Thymus (tissue), 11 donors: ENCODE results near the gene C5orf58. TPM values are rescaled to one million over a fixed set of nuclear protein-coding genes. Genes with fewer than 3 reads are reported as not detected.
A peak's percentile ranks its signal among the peaks of the same experiment; 100 is the strongest.

Experiments used
- DNase-seq, 9 donors: peaks; one replicate each; pipeline ENCODE4 v3.0.0-alpha.2; 2013; ENCODE audit warnings: low spot score in 9 of 9, low read depth in 6 of 9, missing footprints in 1 of 9
- H3K27ac ChIP-seq, 2 donors: one replicate each; pipeline ENCODE4 v1.5.1; 2013; ENCODE audit warnings: control low read depth in 1 of 2, low read depth in 1 of 2, low read length in 1 of 2, mild to moderate bottlenecking in 1 of 2, moderate library complexity in 1 of 2
- H3K27me3 ChIP-seq, 2 donors: one replicate each; pipeline ENCODE4 v1.5.1; 2013; ENCODE audit warnings: low read length in 1 of 2; ENCODE audit not compliant: control insufficient read depth in 2 of 2, insufficient read depth in 1 of 2
- H3K36me3 ChIP-seq, 2 donors: one replicate each; pipeline ENCODE4 v1.5.1; 2013; ENCODE audit warnings: low read length in 1 of 2, mild to moderate bottlenecking in 1 of 2, moderate library complexity in 1 of 2; ENCODE audit not compliant: control insufficient read depth in 2 of 2, insufficient read depth in 2 of 2
- H3K4me1 ChIP-seq, 2 donors: one replicate each; pipeline ENCODE4 v1.5.1; 2013; ENCODE audit warnings: low read length in 2 of 2; ENCODE audit not compliant: control insufficient read depth in 2 of 2, insufficient read depth in 2 of 2
- H3K4me3 ChIP-seq, 2 donors: one replicate each; pipeline ENCODE4 v1.5.1; 2013; ENCODE audit warnings: low read length in 2 of 2, control low read depth in 1 of 2, mild to moderate bottlenecking in 1 of 2
- H3K9me3 ChIP-seq, 2 donors: one replicate each; pipeline ENCODE4 v1.5.1; 2013; ENCODE audit warnings: low read length in 1 of 2, mild to moderate bottlenecking in 1 of 2; ENCODE audit not compliant: control insufficient read depth in 2 of 2, insufficient read depth in 1 of 2
- WGBS: extraction: QIAGEN DNeasy Blood & Tissue Kit; methylation state at CpG from one replicate; pipeline ENCODE4 v1.1.7; 2013; 5-methylcytosine and 5-hydroxymethylcytosine counted together
- polyA plus RNA-seq: library from polyadenylated mRNA; stranded (reverse); fragments of 200-250 nt; gene quantifications from one replicate; pipeline ENCODE4 v1.2.3, GENCODE V29; 2013
- total RNA-seq: library from RNA; stranded (reverse); fragments of 120-200 nt; gene quantifications from one replicate; pipeline ENCODE4 v1.2.4, GENCODE V29; 2013
- donor health status: healthy.

Gene C5orf58
- total and polyA plus RNA-seq, 2 donors = 0.48 TPM; not detected in 1

- DNase-seq = no peak
- no peaks in the 10 kb centered on the region for H3K27me3 ChIP-seq
- no peak overlapping the region for H3K4me3 ChIP-seq
- WGBS = 92% methylated on average over 7 of the region's 7 CpGs
- H3K4me1 ChIP-seq = peaks cover 27 to 67% of the 10 kb centered on the region in 2 donors
- peak overlapping the region; percentile 44 to 56 for H3K27ac ChIP-seq
- no peaks in the 10 kb centered on the region for H3K9me3 ChIP-seq
- peaks cover 72 to 96% of the 10 kb centered on the region in 2 donors for H3K36me3 ChIP-seq
Measured at GRCh38 chr5:170269579-170269978, 36.8 kb downstream of the C5orf58 start.

GRCh38 chr5:170270293-170271069, 37.7 kb downstream of the C5orf58 start:
- Histone ChIP-seq H3K27ac (peak overlapping the region in 1 of 2 donors; percentile 43), H3K27me3 (no peaks in the 10 kb centered on the region), H3K4me3 (no peak overlapping the region), H3K9me3 (no peaks in the 10 kb centered on the region), H3K36me3 (peaks cover 77 to 95% of the 10 kb centered on the region in 2 donors), H3K4me1 (peaks cover 33 to 72% of the 10 kb centered on the region in 2 donors)
- no peak for DNase-seq
- WGBS = 96% methylated on average over 15 of the region's 15 CpGs

DNA sequence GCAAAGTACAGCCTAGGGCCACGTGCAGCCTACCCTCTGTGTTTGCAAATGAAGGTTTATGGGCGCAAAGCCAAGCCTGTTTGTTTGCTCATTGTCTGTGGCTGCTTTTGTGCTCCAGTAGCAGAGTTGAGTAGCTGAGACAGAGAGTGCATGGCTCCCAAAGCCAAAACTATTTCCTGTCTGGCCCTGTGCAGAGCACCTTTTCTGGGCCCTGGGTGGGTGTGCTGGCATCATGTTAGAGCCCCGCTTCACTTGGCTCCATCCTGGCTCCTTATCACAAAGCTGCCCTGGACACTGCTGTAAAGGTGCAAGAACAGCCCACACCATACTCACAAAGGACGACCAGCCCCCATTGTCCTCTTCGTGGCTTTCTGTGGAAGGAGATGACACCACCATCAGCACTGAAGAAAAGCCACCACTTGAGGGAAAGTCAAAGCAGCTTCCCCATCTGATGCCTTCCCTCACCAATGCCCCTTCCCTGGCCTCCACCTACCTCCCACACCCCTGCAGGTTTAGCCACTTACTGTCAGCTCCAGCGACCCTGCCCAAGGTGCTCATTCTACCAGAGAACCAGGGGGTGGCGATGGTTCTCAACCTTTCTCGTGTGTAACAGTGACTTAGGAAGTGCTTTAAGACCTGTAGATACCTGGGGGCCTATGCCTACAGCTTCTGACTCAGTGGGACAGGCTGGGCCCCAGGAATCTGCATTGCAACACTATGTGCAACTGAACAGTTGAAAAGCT, 41.4 kb downstream of the C5orf58 start:
- Histone ChIP-seq H3K4me1 (peaks cover 19 to 70% of the 10 kb centered on the region in 2 donors), H3K4me3 (no peak overlapping the region), H3K36me3 (peaks cover 51 to 77% of the 10 kb centered on the region in 2 donors), H3K27ac (peak overlapping the region; percentile 34 to 44), H3K9me3 (no peaks in the 10 kb centered on the region), H3K27me3 (no peaks in the 10 kb centered on the region)
- WGBS = 75% methylated on average over 8 of the region's 8 CpGs
- peak in 3 of 9 donors; percentile 77 to 89 (median 79) for DNase-seq

- DNase-seq = peak in 1 of 9 donors; percentile 63
- Histone ChIP-seq H3K4me3 (no peak overlapping the region), H3K27me3 (no peaks in the 10 kb centered on the region), H3K9me3 (no peaks in the 10 kb centered on the region), H3K27ac (peak overlapping the region; percentile 86 to 96), H3K36me3 (peaks cover 40 to 75% of the 10 kb centered on the region in 2 donors), H3K4me1 (peaks cover 32 to 77% of the 10 kb centered on the region in 2 donors)
- WGBS = 48% methylated on average over 8 of the region's 8 CpGs
Measured at GRCh38 chr5:170275376-170275994, 42.7 kb downstream of the C5orf58 start.

GRCh38 chr5:170276140-170276539, 43.4 kb downstream of the C5orf58 start:
- peak overlapping the region in 1 of 2 donors; percentile 4 for H3K4me3 ChIP-seq
- H3K9me3 ChIP-seq = no peaks in the 10 kb centered on the region
- peaks cover 33 to 71% of the 10 kb centered on the region in 2 donors for H3K36me3 ChIP-seq
- WGBS = 94% methylated on average over 2 of the region's 2 CpGs
- DNase-seq = no peak
- peak overlapping the region; percentile 86 to 96 for H3K27ac ChIP-seq
- H3K4me1 ChIP-seq = peaks cover 32 to 80% of the 10 kb centered on the region in 2 donors
- H3K27me3 ChIP-seq = no peaks in the 10 kb centered on the region

GRCh38 chr5:170277867-170278281, 45.1 kb downstream of the C5orf58 start:
- Histone ChIP-seq H3K4me3 (peak overlapping the region; percentile 18 to 21), H3K27ac (peak overlapping the region; percentile 89 to 96), H3K4me1 (peaks cover 32 to 95% of the 10 kb centered on the region in 2 donors), H3K36me3 (peaks cover 29 to 74% of the 10 kb centered on the region in 2 donors), H3K9me3 (no peaks in the 10 kb centered on the region), H3K27me3 (no peaks in the 10 kb centered on the region)
- 24% methylated on average over 6 of the region's 6 CpGs for WGBS
- peak in 1 of 9 donors; percentile 79 for DNase-seq

DNA sequence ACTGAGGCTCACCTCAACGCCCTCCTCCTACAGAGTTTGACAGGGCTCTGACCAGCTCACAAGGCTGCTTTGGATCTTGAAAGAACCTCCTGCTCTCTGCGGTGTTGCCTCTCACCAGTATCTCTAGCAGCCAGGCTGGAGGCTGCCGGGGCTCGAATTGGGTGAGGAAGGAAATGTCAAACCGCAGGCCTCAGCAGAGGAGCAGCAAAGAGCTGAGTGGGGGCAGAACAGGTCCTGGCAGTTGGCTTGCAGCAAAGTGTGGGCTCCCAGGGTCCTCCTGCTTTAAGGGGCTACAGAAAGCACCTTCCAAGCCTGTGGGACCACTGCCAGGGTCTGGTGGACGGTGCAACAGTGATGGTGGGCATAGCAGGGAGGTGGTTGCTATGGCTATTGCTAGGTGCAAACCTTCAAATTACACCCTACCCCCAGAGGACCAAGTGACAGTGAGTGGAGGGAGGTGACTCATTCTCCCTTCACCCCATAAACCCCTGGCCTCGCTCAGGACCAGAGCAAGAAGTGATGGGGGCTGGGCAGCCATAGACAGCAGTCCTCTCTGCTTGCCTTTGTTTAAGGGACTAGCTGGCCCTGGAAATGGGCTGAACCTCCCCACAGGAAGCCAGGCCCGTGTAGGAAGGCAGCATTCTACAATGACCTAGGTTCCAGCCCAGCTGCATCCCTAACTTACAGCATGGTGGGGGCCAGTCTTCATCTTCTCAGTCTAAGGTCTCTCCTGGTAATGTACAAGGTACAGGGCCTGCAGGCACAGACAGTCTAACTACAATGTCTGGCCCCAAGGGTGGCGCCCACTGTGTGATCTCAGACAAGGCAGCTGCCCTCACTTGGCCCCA, 46.0 kb downstream of the C5orf58 start:
- peak in 8 of 9 donors; percentile 85 to 98 (median 92) for DNase-seq
- peaks cover 34 to 95% of the 10 kb centered on the region in 2 donors for H3K4me1 ChIP-seq
- no peaks in the 10 kb centered on the region for H3K27me3 ChIP-seq
- H3K9me3 ChIP-seq = no peaks in the 10 kb centered on the region
- H3K36me3 ChIP-seq = peaks cover 26 to 74% of the 10 kb centered on the region in 2 donors
- H3K27ac ChIP-seq = peak overlapping the region; percentile 91 to 97
- 9% methylated on average over 9 of the region's 9 CpGs for WGBS
- peak overlapping the region; percentile 24 to 28 for H3K4me3 ChIP-seq

- Histone ChIP-seq H3K4me1 (peaks cover 34 to 91% of the 10 kb centered on the region in 2 donors), H3K27me3 (no peaks in the 10 kb centered on the region), H3K4me3 (peak overlapping the region; percentile 24 to 28), H3K9me3 (no peaks in the 10 kb centered on the region), H3K27ac (peak overlapping the region; percentile 91 to 97), H3K36me3 (peaks cover 20 to 70% of the 10 kb centered on the region in 2 donors)
- no peak for DNase-seq
- WGBS = 66% methylated on average over 4 of the region's 4 CpGs
Measured at GRCh38 chr5:170279459-170279817, 46.7 kb downstream of the C5orf58 start.
